ENCODE results near the gene SGSM2.

The SGSM2 gene

DNA sequence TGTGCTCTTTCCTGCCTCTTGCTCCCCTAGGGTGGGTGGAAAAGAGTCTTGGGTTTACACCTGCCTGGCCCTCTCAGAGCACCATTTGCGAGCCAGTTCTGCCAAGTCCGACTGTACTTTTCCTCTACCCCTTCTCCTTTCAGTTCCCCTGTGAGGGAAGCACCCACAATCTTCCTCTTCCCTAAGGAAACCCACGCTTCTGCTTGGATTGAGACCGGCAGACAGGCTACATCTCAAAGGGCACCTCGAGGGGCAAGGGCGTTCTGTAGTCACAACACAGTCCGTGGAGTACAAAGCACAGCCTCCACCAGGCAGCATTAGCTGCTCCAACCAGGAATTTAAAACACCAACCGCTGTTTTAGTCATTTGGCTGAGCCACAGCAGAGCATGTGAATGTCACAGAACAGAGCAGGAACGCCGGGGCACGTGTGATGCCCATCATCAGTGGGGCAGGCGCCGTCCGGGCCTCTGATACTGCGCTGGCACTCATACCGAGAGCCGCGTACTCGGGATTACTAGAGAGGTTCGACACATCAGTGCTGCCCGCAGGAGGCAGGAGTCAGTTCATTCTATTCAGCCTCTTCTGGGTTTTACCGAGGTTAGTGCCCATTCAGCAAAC is 77.3 kb downstream of the SGSM2 start:
- Histone ChIP-seq H3K36me3 (ENCODE audit: low read length) (peaks cover 2% of the 10 kb centered on the region; the same call in 1 of the 2 replicates), H2AFZ (ENCODE audit: low read depth, low read length, severe bottlenecking) (no peak overlapping the region), H3K4me3 (ENCODE audit: insufficient read depth, low read length, poor library complexity, severe bottlenecking) (no peak overlapping the region), H3K27me3 (ENCODE audit: low read length) (no peaks in the 10 kb centered on the region), H4K20me1 (ENCODE audit: low read depth, low read length) (no peaks in the 10 kb centered on the region), H3K4me2 (ENCODE audit: low read depth, low read length, poor library complexity, severe bottlenecking) (no peak overlapping the region), H3F3A (ENCODE audit: insufficient read depth) (peaks cover 10% of the 10 kb centered on the region), H3K79me2 (ENCODE audit: insufficient read depth, low read length) (no peaks in the 10 kb centered on the region), H3K9me3 (ENCODE audit: insufficient read depth, low read length) (no peaks in the 10 kb centered on the region), H3K27ac (ENCODE audit: low read depth, low read length) (no peak overlapping the region), H3K9me2 (replicated peaks; ENCODE audit: insufficient read depth, low read length) (no peaks in the 10 kb centered on the region), H3K9ac (ENCODE audit: low read length) (no peak overlapping the region)
- no peak for TF ChIP-seq CTCF (IDR thresholded peaks at IDR 0.05; ENCODE audit: insufficient read depth, low read length, poor library complexity, severe bottlenecking)
- no peak for TF ChIP-seq EZH2phosphoT487 (conservative IDR thresholded peaks at IDR 0.05; ENCODE audit: low read length)

DNA sequence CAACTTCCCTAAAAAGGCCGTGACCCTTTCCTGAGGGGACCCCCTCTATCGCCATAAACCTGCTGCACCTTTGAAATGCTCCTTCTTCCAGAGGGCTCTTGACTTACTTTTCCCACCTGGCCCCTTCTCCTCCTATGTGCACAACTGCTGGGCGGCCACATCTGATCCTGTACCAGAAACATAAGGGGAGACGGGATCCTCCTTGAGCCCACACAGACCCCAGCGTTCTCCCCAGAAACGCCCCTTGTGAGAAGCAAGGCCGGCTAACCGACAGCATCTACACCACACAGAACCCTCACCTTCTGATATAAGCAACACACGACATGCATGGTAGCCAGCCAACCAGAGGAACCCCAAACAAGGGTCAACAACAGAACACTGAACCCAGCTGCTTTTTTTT is 77.8 kb downstream of the SGSM2 start:
- TF ChIP-seq CTCF (IDR thresholded peaks at IDR 0.05; ENCODE audit: insufficient read depth, low read length, poor library complexity, severe bottlenecking) (no peak), EZH2phosphoT487 (conservative IDR thresholded peaks at IDR 0.05; ENCODE audit: low read length) (no peak)

GRCh38 chr17:2416010-2416734 is 78.9 kb downstream of the SGSM2 start:
- Histone ChIP-seq H3K79me2 (ENCODE audit: insufficient read depth, low read length) (no peaks in the 10 kb centered on the region), H3K27me3 (ENCODE audit: low read length) (no peaks in the 10 kb centered on the region), H3K4me2 (ENCODE audit: low read depth, low read length, poor library complexity, severe bottlenecking) (peak overlapping the region; percentile 10), H2AFZ (ENCODE audit: low read depth, low read length, severe bottlenecking) (no peak overlapping the region), H4K20me1 (ENCODE audit: low read depth, low read length) (no peaks in the 10 kb centered on the region), H3K27ac (ENCODE audit: low read depth, low read length) (0 out of 2 replicates have a peak overlapping the region, but pooled peaks have one; percentile 24), H3F3A (ENCODE audit: insufficient read depth) (peaks cover 10% of the 10 kb centered on the region), H3K9me2 (replicated peaks; ENCODE audit: insufficient read depth, low read length) (no peaks in the 10 kb centered on the region), H3K9me3 (ENCODE audit: insufficient read depth, low read length) (no peaks in the 10 kb centered on the region), H3K4me3 (ENCODE audit: insufficient read depth, low read length, poor library complexity, severe bottlenecking) (no peak overlapping the region), H3K9ac (ENCODE audit: low read length) (no peak overlapping the region), H3K36me3 (ENCODE audit: low read length) (peaks cover 2% of the 10 kb centered on the region; the same call in 1 of the 2 replicates)
- TF ChIP-seq EZH2phosphoT487 (conservative IDR thresholded peaks at IDR 0.05; ENCODE audit: low read length), result no peak
- peak; percentile 73 for TF ChIP-seq CTCF (IDR thresholded peaks at IDR 0.05; ENCODE audit: insufficient read depth, low read length, poor library complexity, severe bottlenecking)

More for the DNA sequence above, 77.8 kb downstream of the SGSM2 start:
- H3K4me2 ChIP-seq (ENCODE audit: low read depth, low read length, poor library complexity, severe bottlenecking), result no peak overlapping the region
- H3K27me3 ChIP-seq (ENCODE audit: low read length), result no peaks in the 10 kb centered on the region
- H3K4me3 ChIP-seq (ENCODE audit: insufficient read depth, low read length, poor library complexity, severe bottlenecking), result no peak overlapping the region
- no peaks in the 10 kb centered on the region for H4K20me1 ChIP-seq (ENCODE audit: low read depth, low read length)
- peaks cover 10% of the 10 kb centered on the region for H3F3A ChIP-seq (ENCODE audit: insufficient read depth)
- no peak overlapping the region for H3K27ac ChIP-seq (ENCODE audit: low read depth, low read length)
- H3K79me2 ChIP-seq (ENCODE audit: insufficient read depth, low read length), result no peaks in the 10 kb centered on the region
- H3K36me3 ChIP-seq (ENCODE audit: low read length), result peaks cover 2% of the 10 kb centered on the region; the same call in 1 of the 2 replicates
- no peak overlapping the region for H3K9ac ChIP-seq (ENCODE audit: low read length)
- no peaks in the 10 kb centered on the region for H3K9me2 ChIP-seq (replicated peaks; ENCODE audit: insufficient read depth, low read length)
- H3K9me3 ChIP-seq (ENCODE audit: insufficient read depth, low read length), result no peaks in the 10 kb centered on the region
- no peak overlapping the region for H2AFZ ChIP-seq (ENCODE audit: low read depth, low read length, severe bottlenecking)
